ENCODE measurements around the gene SAYSD1.

GRCh38 chr6:39079197-39080125 lies 35.5 kb downstream of the SAYSD1 start:
- TF ChIP-seq POLR2AphosphoS5 (IDR thresholded peaks at IDR 0.05; ENCODE audit: low read depth, low read length), result no peak
- no peak for TF ChIP-seq SIN3A (IDR thresholded peaks at IDR 0.05; ENCODE audit: borderline replicate concordance, insufficient read depth, low read length)
- TF ChIP-seq REST (IDR thresholded peaks at IDR 0.05; ENCODE audit: insufficient read depth in 1 of 2, low read depth in 2 of 2, low read length in 2 of 2), result no peak
- TF ChIP-seq TAF1 (IDR thresholded peaks at IDR 0.05; ENCODE audit: borderline replicate concordance, insufficient read depth, low read length), result no peak

All from PFSK-1 (cell line).